OCI-LY7 (cell line): Measurements from ENCODE around the gene ZNF670. TPM values are rescaled to one million over a fixed set of nuclear protein-coding genes. Genes with fewer than 3 reads are reported as not detected.

ENCODE experiments used
- BruUV-seq: library from RNA; stranded (reverse); fragments of 400-500 nt; replicated peaks from 2 replicates; lab custom pipeline; 2021; lab: Mats Ljungman, UMichigan
- CTCF ChIA-PET: fragments of 300-600 bp; sonication (Branson Sonifier 250); formaldehyde crosslinking; loops from one replicate; lab custom pipeline; 2022; ENCODE audit warnings: antibody characterized with exemption; ENCODE audit not compliant: unreplicated experiment; lab: Charles Lee
- POLR2A ChIA-PET: fragments of 300-600 bp; sonication (Branson Sonifier 250); formaldehyde crosslinking; loops from one replicate; lab custom pipeline; 2022; ENCODE audit warnings: antibody characterized with exemption; lab: Charles Lee
- DNase-seq: peaks from one replicate; pipeline ENCODE4 v3.0.0-alpha.2; 2015; ENCODE audit warnings: low spot score
- H2AFZ ChIP-seq: fragments of 200-600 bp; sonication (generic), shearing (Covaris generic); 2 replicates; pipeline ENCODE4 v1.6.1; 2014; ENCODE audit warnings: mild to moderate bottlenecking, antibody characterized with exemption, low read length, moderate library complexity
- H3K27ac ChIP-seq: fragments of 200-600 bp; sonication (generic); 2 replicates; pipeline ENCODE4 v1.5.1; 2014; ENCODE audit warnings: mixed run types, low read depth, mild to moderate bottlenecking, moderate library complexity, low read length, inconsistent platforms; ENCODE audit not compliant: poor library complexity, severe bottlenecking
- H3K36me3 ChIP-seq: fragments of 200-600 bp; sonication (generic); 2 replicates; pipeline ENCODE4 v1.6.1; 2014; ENCODE audit warnings: mild to moderate bottlenecking, antibody characterized with exemption, low read length, moderate library complexity, mixed read lengths; ENCODE audit not compliant: insufficient read depth
- H3K4me1 ChIP-seq: fragments of 200-600 bp; sonication (generic); 2 replicates; pipeline ENCODE4 v1.5.1; 2014; ENCODE audit warnings: mild to moderate bottlenecking, low read length; ENCODE audit not compliant: insufficient read depth, poor library complexity, severe bottlenecking
- H3K4me2 ChIP-seq: fragments of 200-600 bp; sonication (generic); 2 replicates; pipeline ENCODE4 v1.6.1; 2014; ENCODE audit warnings: mild to moderate bottlenecking, low read length
- H3K4me3 ChIP-seq: fragments of 200-600 bp; sonication (generic); 2 replicates; pipeline ENCODE4 v1.5.1; 2014; ENCODE audit warnings: mild to moderate bottlenecking, low read depth, low read length; ENCODE audit not compliant: poor library complexity, severe bottlenecking
- H3K79me2 ChIP-seq: fragments of 200-600 bp; sonication (generic); 2 replicates; pipeline ENCODE4 v1.6.1; 2016; ENCODE audit warnings: low read depth, mild to moderate bottlenecking, low read length, moderate library complexity, mixed read lengths; ENCODE audit not compliant: insufficient read depth
- H3K9me2 ChIP-seq: fragments of 200-600 bp; sonication (generic); 2 replicates; pipeline ENCODE4 v1.6.1; 2016; ENCODE audit warnings: mild to moderate bottlenecking, low read length, mixed read lengths; ENCODE audit not compliant: insufficient read depth
- H3K9me3 ChIP-seq: fragments of 200-600 bp; sonication (generic); 2 replicates; pipeline ENCODE4 v1.6.1; 2014; ENCODE audit warnings: mild to moderate bottlenecking, mixed run types, low read length, mixed read lengths
- H4K20me1 ChIP-seq: fragments of 200-600 bp; sonication (generic); 2 replicates; pipeline ENCODE4 v1.6.1; 2014; ENCODE audit warnings: mild to moderate bottlenecking, antibody characterized with exemption, low read length, moderate library complexity, mixed read lengths; ENCODE audit not compliant: insufficient read depth
- CTCF ChIP-seq: fragments of 200-600 bp; sonication (generic); conservative IDR thresholded peaks from 2 replicates; pipeline ENCODE4 v1.5.1; 2014; ENCODE audit warnings: mild to moderate bottlenecking, antibody characterized with exemption, low read length, moderate library complexity, mixed read lengths
- EZH2phosphoT487 ChIP-seq: fragments of 200-600 bp; sonication (generic); IDR thresholded peaks from 2 replicates; pipeline ENCODE4 v1.6.1; 2018; ENCODE audit warnings: low read depth, borderline replicate concordance, mild to moderate bottlenecking, mixed run types, antibody characterized with exemption, low read length, moderate library complexity, mixed read lengths
- intact Hi-C: fragments of 100-400 bp; cut with micrococcal nuclease; formaldehyde crosslinking; loops from one replicate; pipeline ENCODE4 v1.10.0; 2022; ENCODE audit not compliant: unreplicated experiment
- total RNA-seq, 2 experiments: library from RNA; depleted of rRNA in 1 of 2; stranded (reverse); fragments of >200 nt in 1 of 2; shearing (Covaris generic) in 1 of 2; gene quantifications; 2 replicates each; pipeline ENCODE4 v1.2.3, GENCODE V29; 2014 to 2022

The ZNF670 gene
- total RNA-seq, 2 experiments from 2014 or later: 5.5 to 8.6 TPM

GRCh38 chr1:247110627-247111258, 32.1 kb upstream of the ZNF670 start:
- Histone ChIP-seq H3K36me3 (no peaks in the 10 kb centered on the region), H3K9me3 (no peaks in the 10 kb centered on the region), H4K20me1 (no peaks in the 10 kb centered on the region), H3K9me2 (no peaks in the 10 kb centered on the region), H3K4me3 (no peak overlapping the region), H3K4me1 (no peaks in the 10 kb centered on the region), H3K4me2 (no peak overlapping the region), H3K27ac (no peak overlapping the region), H2AFZ (no peak overlapping the region), H3K79me2 (no peaks in the 10 kb centered on the region)
- CTCF ChIA-PET: no interaction called here
- DNase-seq: no peak
- no TSS peak for BruUV-seq
- TF ChIP-seq EZH2phosphoT487 (no peak), CTCF (no peak)
- intact Hi-C loops: no loop called here
- POLR2A ChIA-PET: no interaction called here

- ChIA-PET POLR2A (no interaction called here), CTCF (no interaction called here)
- H3K9me3 ChIP-seq: peaks cover 8% of the 10 kb centered on the region; the same call in 1 of the 2 replicates
- intact Hi-C loops: no loop called here
- H3K4me2 ChIP-seq: no peak overlapping the region
- no peaks in the 10 kb centered on the region for H4K20me1 ChIP-seq
- peaks cover 5% of the 10 kb centered on the region for H3K36me3 ChIP-seq
- no peak for DNase-seq
- no peak overlapping the region for H3K4me3 ChIP-seq
- no peak for TF ChIP-seq EZH2phosphoT487
- no peak for TF ChIP-seq CTCF
- H3K4me1 ChIP-seq: peaks cover 14% of the 10 kb centered on the region
- no TSS peak for BruUV-seq
- no peaks in the 10 kb centered on the region for H3K9me2 ChIP-seq
- H2AFZ ChIP-seq: no peak overlapping the region
- H3K79me2 ChIP-seq: peaks cover 14% of the 10 kb centered on the region
- H3K27ac ChIP-seq: no peak overlapping the region
These were observed 29.1 kb upstream of the ZNF670 start for GRCh38 chr1:247107694-247108093.

GRCh38 chr1:247105966-247106365, 27.4 kb upstream of the ZNF670 start:
- no peak overlapping the region for H3K4me3 ChIP-seq
- no peak for DNase-seq
- H3K4me2 ChIP-seq: no peak overlapping the region
- H2AFZ ChIP-seq: no peak overlapping the region
- no TSS peak for BruUV-seq
- no peaks in the 10 kb centered on the region for H4K20me1 ChIP-seq
- intact Hi-C loops: no loop called here
- peaks cover 14% of the 10 kb centered on the region for H3K4me1 ChIP-seq
- H3K79me2 ChIP-seq: peaks cover 31% of the 10 kb centered on the region
- ChIA-PET POLR2A (interaction anchor here (0.7 kb wide), 1 partner anchor 346 kb away, joined by 4 read pairs; no protein-coding TSS in a partner anchor), CTCF (no interaction called here)
- no peak overlapping the region for H3K27ac ChIP-seq
- H3K9me2 ChIP-seq: no peaks in the 10 kb centered on the region
- TF ChIP-seq EZH2phosphoT487 (no peak), CTCF (no peak)
- peaks cover 24% of the 10 kb centered on the region for H3K9me3 ChIP-seq
- peaks cover 22% of the 10 kb centered on the region for H3K36me3 ChIP-seq
